Effector memory CD8-positive, alpha-beta T cell (primary cell): Measurements from ENCODE around the gene GIPC2.
"Not testable (repeated sequence)": the region's sequence is repeated elsewhere in the genome, so short reads cannot be mapped to it uniquely, and the experiment has no call there.

Experiments used
- ATAC-seq: fragments of 150-1000 bp; cut with Tn5 transposase; replicated peaks from 2 replicates; pipeline ENCODE4 v1.10.0; 2021; ENCODE audit warnings: mild to moderate bottlenecking, moderate library complexity
- DNase-seq, 3 experiments: peaks; one replicate each; pipeline ENCODE4 v3.0.0; 2021
- H3K27ac Mint-ChIP-seq, 2 donors: one replicate each; pipeline ENCODE4 v1.8.0; 2022; ENCODE audit warnings: mild to moderate bottlenecking in 2 of 2, mixed read lengths in 2 of 2, moderate library complexity in 2 of 2
- H3K27me3 Mint-ChIP-seq, 2 donors: one replicate each; pipeline ENCODE4 v1.8.0; 2022; ENCODE audit warnings: mixed read lengths in 2 of 2
- H3K36me3 Mint-ChIP-seq: one replicate; pipeline ENCODE4 v1.8.0; 2022; ENCODE audit warnings: mild to moderate bottlenecking, moderate library complexity, mixed read lengths; ENCODE audit not compliant: insufficient read depth
- H3K4me1 Mint-ChIP-seq, 2 donors: one replicate each; pipeline ENCODE4 v1.8.0; 2022; ENCODE audit warnings: low read depth in 2 of 2, mixed read lengths in 2 of 2
- H3K4me3 Mint-ChIP-seq, 2 donors: one replicate each; pipeline ENCODE4 v1.8.0; 2022; ENCODE audit warnings: mild to moderate bottlenecking in 2 of 2, mixed read lengths in 2 of 2, moderate library complexity in 2 of 2
- H3K9me3 Mint-ChIP-seq, 2 donors: one replicate each; pipeline ENCODE4 v1.8.0; 2022; ENCODE audit warnings: mixed read lengths in 2 of 2

The GIPC2 gene

DNA sequence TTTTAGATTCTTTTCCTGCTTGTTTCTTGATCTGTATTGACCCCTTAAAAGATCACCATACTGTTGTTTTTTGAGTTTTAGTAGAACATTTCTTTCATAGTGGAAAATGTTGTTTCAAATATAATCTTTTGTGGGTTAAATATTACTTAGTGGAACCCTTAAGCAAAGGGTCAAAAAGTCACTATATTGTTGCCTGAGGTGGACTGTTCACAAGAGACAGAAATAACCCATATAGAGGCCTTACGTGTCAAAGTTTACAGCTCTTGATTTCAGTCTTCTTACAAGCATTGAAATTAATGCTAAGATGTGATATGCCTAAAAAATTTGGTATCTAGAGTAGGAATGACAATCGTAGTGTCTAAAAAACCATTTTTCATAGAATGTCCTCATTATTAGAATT, 34.7 kb upstream of the GIPC2 start:
- DNase-seq, result no peak
- Mint-ChIP-seq H3K9me3 (no peaks in the 10 kb centered on the region), H3K36me3 (peaks cover 11% of the 10 kb centered on the region), H3K4me1 (peaks cover under 1 to 14% of the 10 kb centered on the region in 2 donors), H3K27ac (no peak overlapping the region), H3K4me3 (no peak overlapping the region), H3K27me3 (no peaks in the 10 kb centered on the region)
- no peak for ATAC-seq

DNA sequence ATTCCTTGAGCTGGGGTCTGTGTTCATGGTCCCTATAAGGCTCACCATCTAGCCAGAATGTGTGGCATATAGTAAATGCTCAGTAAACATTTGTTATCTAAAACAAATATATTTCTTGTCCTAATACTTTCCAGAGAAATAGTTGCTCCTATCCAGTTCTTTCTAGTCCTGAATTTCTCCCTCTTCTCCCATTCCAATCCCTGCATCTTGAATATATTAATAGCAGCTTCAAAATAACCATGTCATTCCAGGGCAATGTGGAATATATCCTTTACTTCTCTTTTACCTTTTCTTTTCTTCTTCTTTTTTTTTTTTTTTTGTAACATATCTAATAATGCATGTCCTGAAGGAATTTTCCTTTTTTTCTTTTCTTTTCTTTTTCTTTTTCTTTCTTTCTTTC, 30.6 kb upstream of the GIPC2 start:
- Mint-ChIP-seq H3K4me3 (no peak overlapping the region), H3K27ac (no peak overlapping the region), H3K27me3 (no peaks in the 10 kb centered on the region), H3K36me3 (peaks cover 15% of the 10 kb centered on the region), H3K9me3 (no peaks in the 10 kb centered on the region), H3K4me1 (peaks cover 0 to 4% of the 10 kb centered on the region in 2 donors)
- ATAC-seq (no peak), DNase-seq (no peak)

DNA sequence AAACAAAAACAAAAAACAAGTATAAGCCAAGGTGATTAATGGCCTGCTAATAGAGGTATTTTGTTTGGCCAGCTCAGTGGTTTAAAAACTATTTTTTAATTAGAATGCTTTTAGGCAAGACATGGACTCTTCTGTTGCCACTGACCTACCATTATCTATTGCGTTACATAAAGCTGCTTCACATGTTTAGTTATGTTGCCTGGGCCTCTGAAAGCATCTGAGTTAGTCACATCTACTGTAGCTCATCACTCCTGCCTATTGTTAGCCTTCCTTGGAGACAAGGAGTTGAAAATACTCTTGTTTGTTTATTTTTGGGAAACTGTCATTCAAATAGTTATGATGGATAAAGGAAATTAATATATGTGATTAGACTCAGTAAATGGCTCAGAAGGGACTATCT, 26.7 kb upstream of the GIPC2 start:
- Mint-ChIP-seq H3K27me3 (no peaks in the 10 kb centered on the region), H3K4me3 (no peak overlapping the region), H3K36me3 (peaks cover 15% of the 10 kb centered on the region), H3K27ac (no peak overlapping the region), H3K4me1 (peaks cover 0 to 4% of the 10 kb centered on the region in 2 donors), H3K9me3 (no peaks in the 10 kb centered on the region)
- DNase-seq (no peak), ATAC-seq (no peak)

DNA sequence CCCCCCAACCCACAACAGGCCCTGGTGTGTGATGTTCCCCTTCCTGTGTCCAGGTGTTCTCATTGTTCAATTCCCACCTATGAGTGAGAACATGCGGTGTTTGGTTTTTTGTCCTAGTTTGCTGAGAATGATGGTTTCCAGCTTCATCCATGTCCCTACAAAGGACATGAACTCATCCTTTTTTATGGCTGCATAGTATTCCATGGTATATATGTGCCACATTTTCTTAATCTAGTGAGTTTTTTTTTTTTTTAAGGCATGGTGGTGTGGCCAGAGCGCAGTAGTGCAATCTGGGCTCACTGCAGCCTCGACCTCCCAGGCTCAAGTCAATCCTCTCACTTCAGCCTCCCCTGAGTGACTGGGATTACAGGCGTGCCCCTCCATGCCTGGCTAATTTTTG, 24.6 kb upstream of the GIPC2 start:
- H3K27me3 Mint-ChIP-seq, H3K4me3 Mint-ChIP-seq, H3K9me3 Mint-ChIP-seq, DNase-seq, H3K4me1 Mint-ChIP-seq, H3K36me3 Mint-ChIP-seq, ATAC-seq: not testable (repeated sequence)
- peak overlapping the region in 1 of 2 donors; percentile 23 for H3K27ac Mint-ChIP-seq

DNA sequence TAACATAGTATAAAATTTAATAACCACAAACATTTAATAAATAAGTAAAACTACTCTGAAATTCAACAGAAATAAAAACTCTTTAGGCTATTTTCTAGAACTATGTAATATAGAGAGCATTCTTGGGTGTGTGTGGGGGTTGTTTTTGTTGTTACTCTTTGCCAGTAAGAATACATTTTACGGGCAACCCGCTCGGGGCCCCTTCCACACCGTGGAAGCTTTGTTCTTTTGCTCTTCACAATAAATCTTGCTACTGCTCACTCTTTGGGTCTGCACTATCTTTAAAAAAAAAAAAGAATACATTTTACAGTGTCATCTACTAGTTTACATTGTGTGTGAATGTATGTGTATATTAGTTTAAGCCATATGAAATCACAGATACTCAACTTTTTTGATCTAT, 16.0 kb upstream of the GIPC2 start:
- Mint-ChIP-seq H3K4me3 (no peak overlapping the region), H3K36me3 (no peaks in the 10 kb centered on the region), H3K4me1 (no peaks in the 10 kb centered on the region), H3K9me3 (no peaks in the 10 kb centered on the region), H3K27me3 (peaks cover 10 to 20% of the 10 kb centered on the region in 2 donors), H3K27ac (no peak overlapping the region)
- ATAC-seq (no peak), DNase-seq (no peak)

DNA sequence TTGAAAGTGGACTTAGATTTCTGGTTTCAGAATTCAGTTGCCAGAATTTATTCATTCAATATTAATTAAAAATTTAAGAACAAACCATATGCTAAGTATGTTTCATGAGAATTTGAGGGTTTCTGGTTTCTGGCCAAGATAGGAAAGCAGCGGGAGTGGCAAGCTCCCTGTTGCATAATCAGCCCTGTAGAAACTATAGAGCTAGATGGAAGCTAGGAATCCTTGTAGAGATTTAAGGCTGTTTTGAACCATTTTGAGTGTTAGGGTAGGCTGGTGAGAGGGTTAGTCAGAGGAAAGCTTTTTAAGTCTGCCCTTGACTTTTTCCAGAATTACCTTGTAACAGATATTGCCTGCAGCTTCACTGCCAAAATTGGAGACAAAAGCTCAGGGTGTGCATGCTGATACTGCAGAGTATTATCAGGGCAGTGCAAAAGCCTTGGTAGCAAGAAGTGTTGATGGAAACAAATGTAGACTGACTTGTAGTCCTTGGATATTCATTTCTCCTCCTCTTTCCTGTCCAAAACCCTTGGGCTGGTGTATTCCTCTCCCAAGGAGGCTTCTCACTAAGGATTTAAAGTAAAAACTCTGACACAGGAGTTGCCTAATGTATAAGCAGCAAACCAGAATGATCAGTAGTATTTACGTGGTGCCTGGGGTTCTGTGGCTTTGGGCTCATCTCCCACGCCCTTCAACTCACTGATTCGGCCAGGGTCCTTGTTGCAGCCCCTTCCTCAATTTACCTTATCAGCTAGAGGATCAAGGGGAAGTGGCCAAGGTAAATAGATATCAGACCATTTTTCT, 12.6 kb upstream of the GIPC2 start:
- H3K27me3 Mint-ChIP-seq, result peaks cover 10 to 22% of the 10 kb centered on the region in 2 donors
- no peaks in the 10 kb centered on the region for H3K36me3 Mint-ChIP-seq
- ATAC-seq, result no peak
- no peaks in the 10 kb centered on the region for H3K4me1 Mint-ChIP-seq
- H3K4me3 Mint-ChIP-seq, result no peak overlapping the region
- H3K9me3 Mint-ChIP-seq, result no peaks in the 10 kb centered on the region
- DNase-seq, result no peak
- H3K27ac Mint-ChIP-seq, result no peak overlapping the region

DNA sequence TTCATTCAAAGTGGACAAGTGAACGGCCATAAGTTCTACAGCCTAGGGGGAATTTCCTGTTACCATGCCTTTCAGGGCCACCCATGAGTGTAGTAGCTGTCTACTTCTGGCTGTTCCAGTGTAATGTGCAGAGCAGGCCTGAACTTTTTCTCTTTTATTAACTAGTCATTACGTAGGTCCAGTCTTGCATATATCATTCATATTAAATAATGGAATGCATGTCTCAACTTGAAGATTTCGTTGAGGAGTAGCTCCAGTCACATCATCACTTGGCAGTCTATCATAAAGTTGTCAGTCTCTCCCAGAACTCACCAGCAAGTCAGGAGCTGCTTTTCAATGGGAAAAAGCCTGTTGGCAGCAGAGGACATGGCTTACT, 12.0 kb upstream of the GIPC2 start:
- Mint-ChIP-seq H3K36me3 (no peaks in the 10 kb centered on the region), H3K27ac (no peak overlapping the region), H3K4me1 (no peaks in the 10 kb centered on the region), H3K9me3 (no peaks in the 10 kb centered on the region), H3K4me3 (no peak overlapping the region), H3K27me3 (peaks cover 10 to 22% of the 10 kb centered on the region in 2 donors)
- ATAC-seq (no peak), DNase-seq (no peak)

DNA sequence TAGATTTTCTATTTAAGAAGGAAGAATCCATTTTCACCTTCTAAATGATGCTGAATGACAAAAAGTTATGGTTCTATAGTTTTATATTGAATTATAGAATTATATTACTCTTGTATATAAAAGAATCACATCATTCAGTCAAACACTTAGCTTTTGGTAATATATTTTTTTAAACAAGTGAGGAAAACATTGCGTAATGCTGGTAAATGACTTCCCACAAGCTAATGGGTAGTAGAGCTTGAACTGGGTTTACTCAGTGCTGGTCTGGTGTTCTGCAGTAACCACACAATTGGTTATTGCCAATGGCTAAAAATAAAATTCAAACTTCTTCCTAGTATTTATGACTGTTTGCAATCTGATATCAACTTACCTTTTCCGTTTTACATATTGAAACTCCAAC, 10.6 kb upstream of the GIPC2 start:
- no peaks in the 10 kb centered on the region for H3K9me3 Mint-ChIP-seq
- H3K27me3 Mint-ChIP-seq, result peaks cover 10 to 22% of the 10 kb centered on the region in 2 donors
- ATAC-seq (no peak), DNase-seq (no peak)
- H3K27ac Mint-ChIP-seq, result no peak overlapping the region
- H3K36me3 Mint-ChIP-seq, result no peaks in the 10 kb centered on the region
- H3K4me1 Mint-ChIP-seq, result peaks cover 2% of the 10 kb centered on the region in 2 donors
- no peak overlapping the region for H3K4me3 Mint-ChIP-seq

DNA sequence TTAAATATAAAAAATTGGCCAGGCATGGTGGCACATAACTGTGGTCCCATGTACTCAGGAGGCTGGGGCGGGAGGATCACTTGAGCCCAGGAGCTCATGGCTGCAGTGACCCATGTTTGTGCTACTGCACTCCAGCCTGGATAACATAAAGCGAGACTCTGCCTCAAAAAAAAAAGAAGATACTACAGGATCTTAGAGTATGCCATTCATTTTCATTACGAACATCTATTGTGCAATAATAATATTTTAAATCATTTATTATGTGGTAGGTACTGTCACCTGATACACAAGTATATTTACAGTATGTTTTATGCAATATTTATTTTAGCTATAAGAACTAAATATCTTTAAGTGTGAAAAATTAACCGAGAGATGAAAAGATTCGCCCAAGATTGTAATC, 9.3 kb upstream of the GIPC2 start:
- Mint-ChIP-seq H3K4me3 (no peak overlapping the region), H3K27me3 (peaks cover 10 to 22% of the 10 kb centered on the region in 2 donors), H3K9me3 (no peaks in the 10 kb centered on the region), H3K27ac (no peak overlapping the region), H3K36me3 (no peaks in the 10 kb centered on the region), H3K4me1 (peaks cover 10 to 12% of the 10 kb centered on the region in 2 donors)
- ATAC-seq (no peak), DNase-seq (no peak)

DNA sequence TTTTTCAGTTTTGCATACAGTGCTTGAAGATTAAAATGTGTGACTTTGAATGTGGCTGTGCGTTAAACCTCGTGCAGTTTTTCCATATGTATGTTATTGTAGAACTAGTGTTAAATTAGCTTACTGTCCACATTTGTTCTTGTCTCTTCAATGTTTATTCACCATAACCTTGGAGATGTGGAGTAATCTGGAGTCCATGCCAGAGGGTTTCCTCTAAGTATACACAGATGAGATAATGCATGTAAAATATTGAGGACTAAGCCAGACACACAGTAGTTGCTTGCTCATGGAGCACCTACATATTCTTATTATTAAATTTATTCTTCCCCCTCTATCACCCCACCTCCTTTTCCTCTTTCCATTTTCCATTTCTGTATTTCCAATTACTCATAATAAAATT, 7.7 kb upstream of the GIPC2 start:
- H3K9me3 Mint-ChIP-seq, result no peaks in the 10 kb centered on the region
- H3K27me3 Mint-ChIP-seq, result peaks cover 10 to 22% of the 10 kb centered on the region in 2 donors
- H3K4me1 Mint-ChIP-seq, result peaks cover 10 to 12% of the 10 kb centered on the region in 2 donors
- no peak overlapping the region for H3K4me3 Mint-ChIP-seq
- no peak overlapping the region for H3K27ac Mint-ChIP-seq
- no peaks in the 10 kb centered on the region for H3K36me3 Mint-ChIP-seq
- ATAC-seq, result no peak
- no peak for DNase-seq

DNA sequence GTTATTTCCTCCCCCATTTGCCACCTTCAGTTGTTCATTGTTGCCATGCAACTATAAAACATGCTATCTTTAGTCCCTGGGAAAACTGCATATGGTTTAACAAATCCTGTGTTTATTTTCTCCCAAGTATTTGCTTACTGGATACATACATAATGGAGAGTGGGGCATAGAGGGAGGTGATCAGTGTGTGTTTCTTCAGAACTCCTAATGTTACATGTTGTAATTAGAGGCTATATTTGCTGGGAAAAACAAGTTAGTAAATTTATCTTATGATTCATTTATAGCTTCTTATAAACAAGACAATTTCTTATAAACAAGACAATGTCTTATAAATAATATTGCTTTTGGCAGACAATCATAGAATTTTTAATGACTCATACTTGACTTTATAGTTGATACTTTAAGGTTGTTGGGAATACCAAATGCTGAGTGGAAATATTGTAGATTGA, 7.3 kb upstream of the GIPC2 start:
- no peak for DNase-seq
- Mint-ChIP-seq H3K4me3 (no peak overlapping the region), H3K36me3 (no peaks in the 10 kb centered on the region), H3K4me1 (peaks cover 10 to 12% of the 10 kb centered on the region in 2 donors), H3K27me3 (peaks cover 10 to 22% of the 10 kb centered on the region in 2 donors), H3K9me3 (no peaks in the 10 kb centered on the region), H3K27ac (no peak overlapping the region)
- no peak for ATAC-seq

DNA sequence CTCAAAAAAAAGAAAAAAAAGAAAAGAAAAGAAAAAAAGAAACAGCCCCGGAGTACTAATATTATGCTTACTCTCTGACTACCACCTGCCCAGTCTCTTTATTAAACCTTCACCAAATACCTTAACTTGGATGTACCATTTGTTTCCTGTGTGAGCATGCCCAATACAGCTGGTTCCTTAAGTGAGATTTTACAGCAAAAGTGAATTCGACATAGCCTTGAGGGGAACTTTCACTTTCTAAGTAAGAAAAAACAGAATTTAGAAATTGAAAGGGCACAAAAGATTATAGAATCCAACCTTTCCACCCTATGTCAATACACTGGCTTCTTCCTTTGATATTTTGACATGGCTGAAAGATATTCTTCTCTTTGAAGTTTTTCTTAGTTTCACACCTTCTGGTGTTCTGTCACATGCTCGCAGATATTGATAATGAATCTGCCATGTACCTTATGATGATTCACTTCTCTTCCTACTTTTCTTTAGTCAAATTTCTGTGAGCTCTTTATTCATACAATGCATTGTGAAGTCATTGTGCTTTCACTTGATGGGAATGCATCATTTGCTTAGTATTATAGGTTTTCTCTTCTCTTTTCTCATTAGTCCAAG, 5.2 kb upstream of the GIPC2 start:
- ATAC-seq, result no peak
- H3K4me1 Mint-ChIP-seq, result peaks cover 12 to 14% of the 10 kb centered on the region in 2 donors
- no peak overlapping the region for H3K27ac Mint-ChIP-seq
- H3K36me3 Mint-ChIP-seq, result no peaks in the 10 kb centered on the region
- peaks cover 14 to 25% of the 10 kb centered on the region in 2 donors for H3K27me3 Mint-ChIP-seq
- no peak for DNase-seq
- H3K9me3 Mint-ChIP-seq, result no peaks in the 10 kb centered on the region
- H3K4me3 Mint-ChIP-seq, result peak overlapping the region in 1 of 2 donors; percentile 44

DNA sequence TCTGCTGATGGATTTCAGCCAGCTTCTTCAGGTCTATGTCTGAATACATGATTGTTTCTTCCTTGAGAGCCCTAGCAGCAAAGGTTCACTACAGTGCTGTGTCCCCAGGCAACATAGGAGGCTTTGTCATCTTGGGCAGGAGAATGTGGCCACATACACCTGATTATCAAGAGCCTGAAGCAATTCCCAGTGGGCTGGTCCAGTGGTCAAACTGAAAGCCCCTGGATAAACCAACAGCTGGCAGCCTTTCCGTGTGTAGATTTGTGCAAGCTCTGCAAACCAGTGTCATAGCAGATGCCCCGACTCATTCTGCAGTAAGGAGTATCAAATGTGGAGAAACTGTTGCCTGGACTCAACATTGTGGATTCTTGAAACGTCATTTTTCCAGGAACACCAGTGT, 2.3 kb upstream of the GIPC2 start:
- H3K4me1 Mint-ChIP-seq, result peaks cover 12 to 17% of the 10 kb centered on the region in 2 donors
- DNase-seq (no peak), ATAC-seq (no peak)
- H3K4me3 Mint-ChIP-seq, result no peak overlapping the region
- no peaks in the 10 kb centered on the region for H3K9me3 Mint-ChIP-seq
- peaks cover 39 to 52% of the 10 kb centered on the region in 2 donors for H3K27me3 Mint-ChIP-seq
- H3K27ac Mint-ChIP-seq, result no peak overlapping the region
- H3K36me3 Mint-ChIP-seq, result no peaks in the 10 kb centered on the region
